ENCODE results near the gene SLC35B3.
"Not testable (repeated sequence)": the region's sequence is repeated elsewhere in the genome, so short reads cannot be mapped to it uniquely, and the experiment has no call there.

The SLC35B3 gene

DNA sequence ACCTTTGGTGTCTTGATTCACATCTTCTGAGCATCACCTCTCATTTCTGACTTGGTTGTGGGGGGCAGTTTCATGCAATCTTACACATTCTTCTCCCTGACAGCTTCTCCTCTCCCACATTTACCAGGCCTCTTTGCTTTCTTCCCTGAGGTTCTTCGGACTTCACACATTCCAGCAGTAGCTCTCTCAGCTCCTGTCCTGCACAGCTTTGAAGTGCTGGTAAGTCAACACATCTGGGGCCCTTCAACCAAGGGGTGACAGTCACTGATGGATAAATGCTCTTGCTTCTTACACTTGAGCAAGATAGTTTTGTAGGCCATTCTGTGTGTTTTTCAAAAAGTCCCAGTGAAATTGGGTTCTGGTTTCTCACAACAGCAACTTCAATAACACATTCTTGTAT lies 2.5 kb upstream of the SLC35B3 start:
- H3K4me3 ChIP-seq (ENCODE audit: low read depth, low read length), result no peak overlapping the region
- TF ChIP-seq, protein P1, sequence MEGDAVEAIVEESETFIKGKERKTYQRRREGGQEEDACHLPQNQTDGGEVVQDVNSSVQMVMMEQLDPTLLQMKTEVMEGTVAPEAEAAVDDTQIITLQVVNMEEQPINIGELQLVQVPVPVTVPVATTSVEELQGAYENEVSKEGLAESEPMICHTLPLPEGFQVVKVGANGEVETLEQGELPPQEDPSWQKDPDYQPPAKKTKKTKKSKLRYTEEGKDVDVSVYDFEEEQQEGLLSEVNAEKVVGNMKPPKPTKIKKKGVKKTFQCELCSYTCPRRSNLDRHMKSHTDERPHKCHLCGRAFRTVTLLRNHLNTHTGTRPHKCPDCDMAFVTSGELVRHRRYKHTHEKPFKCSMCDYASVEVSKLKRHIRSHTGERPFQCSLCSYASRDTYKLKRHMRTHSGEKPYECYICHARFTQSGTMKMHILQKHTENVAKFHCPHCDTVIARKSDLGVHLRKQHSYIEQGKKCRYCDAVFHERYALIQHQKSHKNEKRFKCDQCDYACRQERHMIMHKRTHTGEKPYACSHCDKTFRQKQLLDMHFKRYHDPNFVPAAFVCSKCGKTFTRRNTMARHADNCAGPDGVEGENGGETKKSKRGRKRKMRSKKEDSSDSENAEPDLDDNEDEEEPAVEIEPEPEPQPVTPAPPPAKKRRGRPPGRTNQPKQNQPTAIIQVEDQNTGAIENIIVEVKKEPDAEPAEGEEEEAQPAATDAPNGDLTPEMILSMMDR (conservative IDR thresholded peaks at IDR 0.05; ENCODE audit: low read depth, low read length), result no peak
- DNase-seq (ENCODE audit: low read depth), result no peak

DNA sequence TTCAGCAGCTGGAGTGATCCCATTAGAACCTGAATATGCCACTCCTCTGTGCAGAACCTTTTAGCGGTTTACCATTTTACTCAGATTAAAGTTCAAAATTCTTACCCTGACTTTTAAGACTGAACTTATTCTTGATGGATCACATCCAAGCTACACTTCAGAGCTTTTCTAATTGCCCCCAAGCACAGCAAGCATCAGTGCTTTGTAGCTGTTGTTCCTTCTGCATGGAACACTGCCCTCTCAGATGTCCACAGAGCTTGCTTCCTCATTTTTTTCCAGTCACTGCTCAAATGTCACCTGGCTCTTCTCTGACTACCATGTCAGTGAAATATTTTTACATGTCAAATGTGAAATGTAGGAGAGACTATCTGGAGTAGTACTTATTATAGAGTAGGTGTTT lies 1.6 kb upstream of the SLC35B3 start:
- H3K4me3 ChIP-seq (ENCODE audit: low read depth, low read length), result no peak overlapping the region
- TF ChIP-seq, protein P1 (conservative IDR thresholded peaks at IDR 0.05; ENCODE audit: low read depth, low read length), result no peak
- DNase-seq (ENCODE audit: low read depth), result no peak

DNA sequence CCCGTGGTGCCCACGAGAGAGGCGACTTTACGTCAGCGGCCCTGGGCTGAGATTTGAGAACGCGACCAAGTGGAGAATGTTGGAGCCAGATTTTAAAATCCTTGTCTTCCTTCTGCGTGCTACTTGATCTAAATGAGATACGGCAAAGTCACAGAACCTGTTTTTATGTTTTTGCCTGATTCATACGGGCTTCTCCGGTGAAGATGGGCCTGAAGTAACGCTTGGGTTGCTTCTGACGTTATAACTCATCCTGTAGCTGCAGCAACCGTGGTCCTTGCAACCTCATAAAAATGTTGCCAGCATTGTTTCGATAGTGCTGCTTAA lies 462 bp upstream of the SLC35B3 start:
- no peak for DNase-seq (ENCODE audit: low read depth)
- TF ChIP-seq, protein P1 (conservative IDR thresholded peaks at IDR 0.05; ENCODE audit: low read depth, low read length), result no peak
- peak overlapping the region; percentile 80 for H3K4me3 ChIP-seq (ENCODE audit: low read depth, low read length)

DNA sequence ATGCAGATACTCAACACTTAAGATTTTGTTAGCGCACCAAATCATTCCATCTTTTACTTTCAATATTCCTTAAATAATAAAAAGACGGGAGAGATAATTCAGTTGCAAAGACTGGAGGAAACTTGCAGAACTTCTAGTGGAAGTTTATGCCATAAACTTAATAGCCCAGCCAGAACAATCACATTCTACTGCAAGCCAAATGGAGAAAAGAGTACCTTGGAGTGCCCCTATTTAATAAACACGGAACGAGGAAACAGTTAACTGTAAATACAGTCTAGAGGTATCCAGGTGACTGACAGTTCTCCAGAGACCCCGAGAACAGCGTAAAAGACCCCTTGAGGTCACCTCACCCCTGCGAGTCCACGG lies 635 bp downstream of the SLC35B3 start:
- peak overlapping the region; percentile 80 for H3K4me3 ChIP-seq (ENCODE audit: low read depth, low read length)
- DNase-seq (ENCODE audit: low read depth), result no peak
- TF ChIP-seq, protein P1 (conservative IDR thresholded peaks at IDR 0.05; ENCODE audit: low read depth, low read length), result no peak

DNA sequence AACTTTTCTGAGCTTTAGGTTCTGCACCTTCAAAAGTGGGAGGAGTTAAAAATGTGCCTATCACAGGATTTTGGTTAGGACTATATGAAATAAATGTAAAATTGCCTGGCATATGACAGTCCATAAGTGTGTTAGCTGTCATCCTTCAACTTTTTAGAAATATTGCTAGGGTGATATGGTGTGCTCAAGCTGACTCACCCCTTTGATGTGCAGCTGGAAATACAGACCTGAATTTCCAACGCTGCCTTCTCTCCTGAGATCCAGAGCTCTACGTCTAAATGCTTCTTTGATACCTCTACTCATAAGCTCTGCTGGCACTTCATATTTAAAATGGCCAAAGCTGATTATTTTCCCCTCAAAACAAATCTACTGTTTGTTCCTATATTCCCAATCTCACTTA lies 2.7 kb downstream of the SLC35B3 start:
- peak; percentile 8 for DNase-seq (ENCODE audit: low read depth)
- TF ChIP-seq, protein P1 (conservative IDR thresholded peaks at IDR 0.05; ENCODE audit: low read depth, low read length), result no peak
- H3K4me3 ChIP-seq (ENCODE audit: low read depth, low read length), result no peak overlapping the region

DNA sequence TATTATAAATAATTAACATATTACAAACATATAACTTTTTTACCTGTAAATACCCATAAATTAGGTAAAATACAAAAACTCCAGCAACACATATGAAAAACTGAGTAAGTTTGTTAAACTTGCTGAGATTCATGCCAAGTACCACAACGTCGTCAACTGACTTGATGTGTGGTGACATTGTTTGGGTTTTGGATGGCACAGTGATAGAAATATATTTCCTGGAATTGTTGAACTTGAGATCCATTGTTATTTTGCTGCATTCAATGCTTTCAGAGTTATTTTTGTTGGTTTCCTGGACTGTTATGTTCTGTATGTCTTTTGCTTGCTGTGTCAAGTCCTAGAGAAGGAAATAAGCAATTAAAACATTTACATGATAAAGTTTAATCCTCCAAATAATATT lies 5.5 kb downstream of the SLC35B3 start:
- DNase-seq (ENCODE audit: low read depth), result no peak
- H3K4me3 ChIP-seq (ENCODE audit: low read depth, low read length), result no peak overlapping the region
- TF ChIP-seq, protein P1 (conservative IDR thresholded peaks at IDR 0.05; ENCODE audit: low read depth, low read length), result no peak

DNA sequence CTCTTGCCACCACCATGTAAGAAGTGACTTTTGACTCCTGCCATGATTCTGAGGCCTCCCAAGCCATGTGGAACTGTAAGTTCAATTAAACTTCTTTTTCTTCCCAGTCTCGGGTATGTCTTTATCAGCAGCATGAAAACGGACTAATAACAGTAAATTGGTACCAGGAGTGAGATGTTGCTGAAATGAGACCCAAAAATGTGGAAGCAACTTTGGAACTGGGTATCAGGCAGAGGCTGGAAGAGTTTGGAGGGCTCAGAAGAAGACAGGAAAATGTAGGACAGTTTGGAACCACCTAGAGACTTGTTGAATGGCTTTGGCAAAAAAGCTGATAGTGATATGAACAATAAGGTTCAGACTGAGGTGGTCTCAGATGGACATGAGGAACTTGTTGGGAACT lies 8.8 kb downstream of the SLC35B3 start:
- not testable (repeated sequence) for DNase-seq (ENCODE audit: low read depth); H3K4me3 ChIP-seq (ENCODE audit: low read depth, low read length)

DNA sequence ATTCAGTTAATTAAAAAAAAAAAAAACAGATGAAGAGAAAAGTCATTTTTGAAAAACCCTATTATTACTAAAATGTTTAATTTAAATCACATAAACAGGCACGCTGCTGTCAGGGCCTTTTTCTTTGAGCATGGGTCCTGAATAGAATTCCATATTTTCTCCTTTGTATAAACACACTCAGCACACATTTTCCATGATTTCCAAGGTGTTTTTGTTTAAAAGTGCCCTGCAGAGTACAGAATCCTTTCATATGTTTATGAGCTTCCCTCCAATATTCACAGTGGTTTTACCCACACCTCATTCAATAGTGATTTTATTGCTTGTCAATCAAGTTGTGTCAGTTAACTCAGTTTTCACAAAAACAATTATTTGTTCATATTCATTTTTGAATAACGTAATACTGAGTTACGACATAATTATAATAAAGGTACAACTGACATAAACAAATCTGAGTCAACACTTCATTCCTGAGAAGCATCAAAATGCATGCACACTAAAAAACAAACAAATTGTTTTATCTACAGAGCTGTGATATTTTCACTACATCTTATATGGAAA lies 15.2 kb downstream of the SLC35B3 start:
- TF ChIP-seq, protein P1 (conservative IDR thresholded peaks at IDR 0.05; ENCODE audit: low read depth, low read length), result no peak
- no peak overlapping the region for H3K4me3 ChIP-seq (ENCODE audit: low read depth, low read length)
- no peak for DNase-seq (ENCODE audit: low read depth)

Measured in choroid plexus epithelial cell (primary cell).